ENCODE data around the gene CORO2B. TPM values are rescaled to one million over a fixed set of nuclear protein-coding genes. Genes with fewer than 3 reads are reported as not detected.
A peak's percentile ranks its signal among the peaks of the same experiment; 100 is the strongest.

The CORO2B gene
- total and polyA plus RNA-seq, 5 donors, result 5.8 to 13.7 (median 11.1) TPM

GRCh38 chr15:68651916-68652525, 73.2 kb downstream of the CORO2B start:
- H3K27ac ChIP-seq (ENCODE audit: low read length), result no peak overlapping the region
- H3K27me3 ChIP-seq (ENCODE audit: control insufficient read depth, insufficient read depth), result no peaks in the 10 kb centered on the region
- DNase-seq, result peak in 2 of 3 donors; percentile 73 to 79
- ATAC-seq, result peak; percentile 44 to 52
- H3K9me3 ChIP-seq (ENCODE audit: control insufficient read depth, low read length), result no peaks in the 10 kb centered on the region
- intact Hi-C loops (cut with DNase I), result loop anchor here in 1 of 4 donors (10.0 kb wide), 1 partner anchor 77 kb away; the partner anchor contains the start of gene CORO2B
- 60% methylated on average over 9 of the region's 9 CpGs for WGBS
- H3K4me3 ChIP-seq (ENCODE audit: low read length), result no peak overlapping the region
- H3K4me1 ChIP-seq (ENCODE audit: control insufficient read depth, insufficient read depth, low read length), result no peaks in the 10 kb centered on the region

- Histone ChIP-seq H3K4me1 (ENCODE audit: control insufficient read depth, insufficient read depth, low read length) (peaks cover 2% of the 10 kb centered on the region), H3K4me3 (ENCODE audit: low read length) (no peak overlapping the region), H3K9me3 (ENCODE audit: control insufficient read depth, low read length) (no peaks in the 10 kb centered on the region), H3K27ac (ENCODE audit: low read length) (no peak overlapping the region), H3K27me3 (ENCODE audit: control insufficient read depth, insufficient read depth) (no peaks in the 10 kb centered on the region)
- intact Hi-C loops (cut with DNase I), result loop anchor here in 1 of 4 donors (10.0 kb wide), 1 partner anchor 78 kb away; the partner anchor contains the start of gene CORO2B
- ATAC-seq, result no peak
- WGBS, result 85% methylated on average over 6 of the region's 6 CpGs
- no peak for DNase-seq
Measured at GRCh38 chr15:68653031-68653635, 74.3 kb downstream of the CORO2B start.

- Histone ChIP-seq H3K4me1 (ENCODE audit: control insufficient read depth, insufficient read depth, low read length) (peaks cover 3% of the 10 kb centered on the region), H3K27me3 (ENCODE audit: control insufficient read depth, insufficient read depth) (no peaks in the 10 kb centered on the region), H3K27ac (ENCODE audit: low read length) (no peak overlapping the region), H3K4me3 (ENCODE audit: low read length) (no peak overlapping the region), H3K9me3 (ENCODE audit: control insufficient read depth, low read length) (no peaks in the 10 kb centered on the region)
- DNase-seq (no peak), ATAC-seq (no peak)
- WGBS, result 79% methylated on average over 6 of the region's 6 CpGs
- intact Hi-C loops (cut with DNase I), result loop anchor here in 1 of 4 donors (10.0 kb wide), 1 partner anchor 79 kb away; the partner anchor contains the start of gene CORO2B
Measured at GRCh38 chr15:68653801-68654200, 75.0 kb downstream of the CORO2B start.

- H3K27ac ChIP-seq (ENCODE audit: low read length), result no peak overlapping the region
- DNase-seq, result no peak
- ATAC-seq, result no peak
- peaks cover 3% of the 10 kb centered on the region for H3K4me1 ChIP-seq (ENCODE audit: control insufficient read depth, insufficient read depth, low read length)
- H3K27me3 ChIP-seq (ENCODE audit: control insufficient read depth, insufficient read depth), result no peaks in the 10 kb centered on the region
- intact Hi-C loops (cut with DNase I), result loop anchor here in 1 of 4 donors (10.0 kb wide), 1 partner anchor 80 kb away; the partner anchor contains the start of gene CORO2B
- H3K9me3 ChIP-seq (ENCODE audit: control insufficient read depth, low read length), result no peaks in the 10 kb centered on the region
- 78% methylated on average over 8 of the region's 8 CpGs for WGBS
- H3K4me3 ChIP-seq (ENCODE audit: low read length), result no peak overlapping the region
Measured at GRCh38 chr15:68654786-68655560, 76.2 kb downstream of the CORO2B start.

- no peak for ATAC-seq
- no peak for DNase-seq
- no peak overlapping the region for H3K4me3 ChIP-seq (ENCODE audit: low read length)
- H3K4me1 ChIP-seq (ENCODE audit: control insufficient read depth, insufficient read depth, low read length), result peaks cover 3% of the 10 kb centered on the region
- H3K27me3 ChIP-seq (ENCODE audit: control insufficient read depth, insufficient read depth), result no peaks in the 10 kb centered on the region
- H3K27ac ChIP-seq (ENCODE audit: low read length), result no peak overlapping the region
- intact Hi-C loops (cut with DNase I), result loop anchor here in 1 of 4 donors (10.0 kb wide), 1 partner anchor 81 kb away; the partner anchor contains the start of gene CORO2B
- H3K9me3 ChIP-seq (ENCODE audit: control insufficient read depth, low read length), result no peaks in the 10 kb centered on the region
- 68% methylated on average over 8 of the region's 8 CpGs for WGBS
Measured at GRCh38 chr15:68655686-68656437, 77.1 kb downstream of the CORO2B start.

GRCh38 chr15:68656438-68656739, 77.6 kb downstream of the CORO2B start:
- Histone ChIP-seq H3K4me3 (ENCODE audit: low read length) (no peak overlapping the region), H3K9me3 (ENCODE audit: control insufficient read depth, low read length) (no peaks in the 10 kb centered on the region), H3K27me3 (ENCODE audit: control insufficient read depth, insufficient read depth) (no peaks in the 10 kb centered on the region), H3K4me1 (ENCODE audit: control insufficient read depth, insufficient read depth, low read length) (peaks cover 3% of the 10 kb centered on the region), H3K27ac (ENCODE audit: low read length) (no peak overlapping the region)
- no peak for ATAC-seq
- intact Hi-C loops (cut with DNase I), result loop anchor here in 1 of 4 donors (10.0 kb wide), 1 partner anchor 82 kb away; the partner anchor contains the start of gene CORO2B
- no peak for DNase-seq
- WGBS, result 100% methylated on average over 1 of the region's 1 CpG

- H3K27me3 ChIP-seq (ENCODE audit: control insufficient read depth, insufficient read depth), result no peaks in the 10 kb centered on the region
- no peaks in the 10 kb centered on the region for H3K9me3 ChIP-seq (ENCODE audit: control insufficient read depth, low read length)
- ATAC-seq, result peak; percentile 49
- 48% methylated on average over 8 of the region's 8 CpGs for WGBS
- no peak overlapping the region for H3K27ac ChIP-seq (ENCODE audit: low read length)
- peak in 1 of 3 donors; percentile 70 for DNase-seq
- H3K4me1 ChIP-seq (ENCODE audit: control insufficient read depth, insufficient read depth, low read length), result peaks cover 3% of the 10 kb centered on the region
- no peak overlapping the region for H3K4me3 ChIP-seq (ENCODE audit: low read length)
- intact Hi-C loops (cut with DNase I), result loop anchor here in 1 of 4 donors (10.0 kb wide), 1 partner anchor 83 kb away; the partner anchor contains the start of gene CORO2B
Measured at GRCh38 chr15:68658151-68658550, 79.4 kb downstream of the CORO2B start.

GRCh38 chr15:68658641-68659358, 80.0 kb downstream of the CORO2B start:
- intact Hi-C loops (cut with DNase I), result loop anchor here in 1 of 4 donors (10.0 kb wide), 1 partner anchor 84 kb away; the partner anchor contains the start of gene CORO2B
- Histone ChIP-seq H3K4me3 (ENCODE audit: low read length) (no peak overlapping the region), H3K4me1 (ENCODE audit: control insufficient read depth, insufficient read depth, low read length) (peaks cover 3% of the 10 kb centered on the region), H3K9me3 (ENCODE audit: control insufficient read depth, low read length) (no peaks in the 10 kb centered on the region), H3K27ac (ENCODE audit: low read length) (no peak overlapping the region), H3K27me3 (ENCODE audit: control insufficient read depth, insufficient read depth) (no peaks in the 10 kb centered on the region)
- DNase-seq (no peak), ATAC-seq (no peak)
- 70% methylated on average over 8 of the region's 8 CpGs for WGBS

- Histone ChIP-seq H3K9me3 (ENCODE audit: control insufficient read depth, low read length) (no peaks in the 10 kb centered on the region), H3K4me3 (ENCODE audit: low read length) (no peak overlapping the region), H3K27ac (ENCODE audit: low read length) (no peak overlapping the region), H3K4me1 (ENCODE audit: control insufficient read depth, insufficient read depth, low read length) (no peaks in the 10 kb centered on the region), H3K27me3 (ENCODE audit: control insufficient read depth, insufficient read depth) (no peaks in the 10 kb centered on the region)
- intact Hi-C loops (cut with DNase I), result no loop called here
- WGBS, result 95% methylated on average over 1 of the region's 1 CpG
- DNase-seq, result no peak
- ATAC-seq, result no peak
Measured at GRCh38 chr15:68663526-68663925, 84.7 kb downstream of the CORO2B start.

All from right cardiac atrium (tissue), 5 donors.